ENCODE results near the gene SVIL.
"Not testable (repeated sequence)": the region's sequence is repeated elsewhere in the genome, so short reads cannot be mapped to it uniquely, and the experiment has no call there.

The SVIL gene

GRCh38 chr10:29610876-29611647 lies 23.7 kb downstream of the SVIL start:
- Histone ChIP-seq H3K9me3 (ENCODE audit: control insufficient read depth, insufficient read depth, low read depth, low read length) (peaks cover 2% of the 10 kb centered on the region; the same call in 1 of the 2 replicates), H3K4me3 (ENCODE audit: low read depth, low read length) (no peak overlapping the region), H3K36me3 (ENCODE audit: control insufficient read depth, insufficient read depth, low read length) (no peaks in the 10 kb centered on the region), H3K27ac (ENCODE audit: low read depth, low read length) (no peak overlapping the region), H3K27me3 (ENCODE audit: control insufficient read depth, insufficient read depth, low read length) (no peaks in the 10 kb centered on the region), H3K4me1 (ENCODE audit: control insufficient read depth, insufficient read depth, low read length) (peaks cover 6% of the 10 kb centered on the region; the same call in 1 of the 2 replicates), H3K9ac (ENCODE audit: low read length) (no peak overlapping the region)

- not testable (repeated sequence) for H3K36me3 ChIP-seq (ENCODE audit: control insufficient read depth, insufficient read depth, low read length); H3K4me1 ChIP-seq (ENCODE audit: control insufficient read depth, insufficient read depth, low read length); H3K4me3 ChIP-seq (ENCODE audit: low read depth, low read length); H3K27me3 ChIP-seq (ENCODE audit: control insufficient read depth, insufficient read depth, low read length); H3K9ac ChIP-seq (ENCODE audit: low read length); H3K9me3 ChIP-seq (ENCODE audit: control insufficient read depth, insufficient read depth, low read depth, low read length); H3K27ac ChIP-seq (ENCODE audit: low read depth, low read length)
Measured at GRCh38 chr10:29610331-29610730, 24.4 kb downstream of the SVIL start.

DNA sequence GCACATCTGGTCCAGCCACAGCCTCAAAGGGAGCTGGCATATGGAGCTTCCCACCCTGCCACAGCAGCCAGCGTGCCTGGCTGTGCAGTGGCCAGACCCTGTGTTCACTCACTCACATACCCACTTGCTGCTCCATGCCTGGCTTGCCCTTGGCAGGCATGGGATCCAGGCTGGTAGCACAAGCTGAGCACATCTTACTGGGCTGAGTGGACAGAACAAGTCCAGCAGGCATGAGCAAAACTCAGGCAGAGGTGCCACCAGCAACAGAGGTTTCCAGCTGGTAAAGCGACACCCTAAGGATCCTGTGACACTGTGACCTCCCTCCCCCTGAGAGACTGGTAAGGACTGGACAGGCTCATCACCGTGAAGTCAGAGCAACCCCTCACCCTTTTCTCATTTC lies 25.1 kb downstream of the SVIL start:
- Histone ChIP-seq H3K9ac (ENCODE audit: low read length) (no peak overlapping the region), H3K27me3 (ENCODE audit: control insufficient read depth, insufficient read depth, low read length) (no peaks in the 10 kb centered on the region), H3K27ac (ENCODE audit: low read depth, low read length) (no peak overlapping the region), H3K4me1 (ENCODE audit: control insufficient read depth, insufficient read depth, low read length) (peaks cover 6% of the 10 kb centered on the region; the same call in 1 of the 2 replicates), H3K36me3 (ENCODE audit: control insufficient read depth, insufficient read depth, low read length) (no peaks in the 10 kb centered on the region), H3K4me3 (ENCODE audit: low read depth, low read length) (no peak overlapping the region), H3K9me3 (ENCODE audit: control insufficient read depth, insufficient read depth, low read depth, low read length) (peaks cover 2% of the 10 kb centered on the region; the same call in 1 of the 2 replicates)

GRCh38 chr10:29608476-29609301 lies 26.1 kb downstream of the SVIL start:
- Histone ChIP-seq H3K27me3 (ENCODE audit: control insufficient read depth, insufficient read depth, low read length) (no peaks in the 10 kb centered on the region), H3K9ac (ENCODE audit: low read length) (no peak overlapping the region), H3K27ac (ENCODE audit: low read depth, low read length) (no peak overlapping the region), H3K9me3 (ENCODE audit: control insufficient read depth, insufficient read depth, low read depth, low read length) (peaks cover 2% of the 10 kb centered on the region; the same call in 1 of the 2 replicates), H3K36me3 (ENCODE audit: control insufficient read depth, insufficient read depth, low read length) (no peaks in the 10 kb centered on the region), H3K4me3 (ENCODE audit: low read depth, low read length) (no peak overlapping the region), H3K4me1 (ENCODE audit: control insufficient read depth, insufficient read depth, low read length) (peaks cover 6% of the 10 kb centered on the region; the same call in 1 of the 2 replicates)

DNA sequence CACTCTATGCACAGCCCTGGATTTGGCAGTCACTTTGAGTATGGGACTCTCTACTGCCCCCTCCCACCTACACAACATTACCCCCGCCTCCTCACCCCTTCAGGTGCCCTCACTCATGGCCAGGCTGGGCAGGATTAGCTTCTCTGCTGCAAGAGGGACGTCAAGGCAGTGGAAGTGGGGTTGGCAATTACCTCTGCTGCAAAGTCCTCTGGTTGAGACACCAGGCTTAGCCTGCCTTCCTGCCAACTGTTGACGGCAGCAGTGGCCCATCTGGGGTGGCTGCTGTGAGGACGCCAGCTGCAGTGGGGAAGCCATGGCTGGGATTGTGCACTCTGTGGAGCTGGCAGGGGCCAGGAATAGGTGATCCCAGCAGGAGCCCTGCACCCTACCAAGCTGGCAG lies 26.7 kb downstream of the SVIL start:
- H3K4me1 ChIP-seq (ENCODE audit: control insufficient read depth, insufficient read depth, low read length): peaks cover 6% of the 10 kb centered on the region; the same call in 1 of the 2 replicates
- no peaks in the 10 kb centered on the region for H3K36me3 ChIP-seq (ENCODE audit: control insufficient read depth, insufficient read depth, low read length)
- no peak overlapping the region for H3K4me3 ChIP-seq (ENCODE audit: low read depth, low read length)
- no peaks in the 10 kb centered on the region for H3K27me3 ChIP-seq (ENCODE audit: control insufficient read depth, insufficient read depth, low read length)
- H3K9me3 ChIP-seq (ENCODE audit: control insufficient read depth, insufficient read depth, low read depth, low read length): peaks cover 2% of the 10 kb centered on the region; the same call in 1 of the 2 replicates
- H3K27ac ChIP-seq (ENCODE audit: low read depth, low read length): no peak overlapping the region
- no peak overlapping the region for H3K9ac ChIP-seq (ENCODE audit: low read length)

DNA sequence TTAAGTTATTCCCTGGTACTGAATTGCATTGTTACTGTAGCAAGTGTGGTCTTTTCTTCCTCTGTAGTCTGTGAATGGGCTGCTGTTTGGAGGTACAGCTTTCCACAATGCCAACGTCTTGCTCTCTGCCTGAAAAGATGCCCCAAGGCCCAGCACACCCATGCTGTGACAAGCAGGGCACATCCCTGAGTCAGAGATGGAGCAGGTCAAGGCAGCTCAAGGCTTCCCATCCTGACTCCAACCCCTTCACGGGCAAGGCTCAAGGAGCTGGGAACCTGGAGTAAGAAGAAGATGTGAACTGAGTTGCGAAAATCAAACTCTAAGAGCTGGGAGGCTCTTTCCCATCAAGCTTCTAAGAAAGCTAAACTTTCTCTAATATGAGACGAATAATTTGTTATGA lies 27.2 kb downstream of the SVIL start:
- H3K4me3 ChIP-seq (ENCODE audit: low read depth, low read length): no peak overlapping the region
- H3K4me1 ChIP-seq (ENCODE audit: control insufficient read depth, insufficient read depth, low read length): peaks cover 6% of the 10 kb centered on the region; the same call in 1 of the 2 replicates
- no peak overlapping the region for H3K27ac ChIP-seq (ENCODE audit: low read depth, low read length)
- peaks cover 2% of the 10 kb centered on the region; the same call in 1 of the 2 replicates for H3K9me3 ChIP-seq (ENCODE audit: control insufficient read depth, insufficient read depth, low read depth, low read length)
- no peaks in the 10 kb centered on the region for H3K27me3 ChIP-seq (ENCODE audit: control insufficient read depth, insufficient read depth, low read length)
- H3K36me3 ChIP-seq (ENCODE audit: control insufficient read depth, insufficient read depth, low read length): no peaks in the 10 kb centered on the region
- no peak overlapping the region for H3K9ac ChIP-seq (ENCODE audit: low read length)

DNA sequence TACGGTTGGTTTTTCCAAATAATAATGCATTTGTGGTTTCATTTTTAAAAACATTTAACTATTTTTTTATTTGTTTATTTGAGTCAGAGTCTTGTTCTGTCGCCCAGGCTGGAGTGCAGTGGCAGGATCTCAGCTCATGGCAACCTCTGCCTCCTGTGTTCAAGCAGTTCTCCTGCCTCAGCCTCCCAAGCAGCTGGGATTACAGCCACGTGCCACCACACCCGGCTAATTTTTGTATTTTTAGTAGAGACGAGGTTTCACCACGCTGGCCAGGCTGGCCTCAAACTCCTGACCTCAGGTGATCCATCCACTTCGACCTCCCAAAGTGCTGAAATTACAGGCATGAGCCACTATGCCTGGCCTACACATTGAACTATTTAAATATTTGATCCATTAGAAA lies 28.1 kb downstream of the SVIL start:
- not testable (repeated sequence) for H3K27me3 ChIP-seq (ENCODE audit: control insufficient read depth, insufficient read depth, low read length); H3K4me1 ChIP-seq (ENCODE audit: control insufficient read depth, insufficient read depth, low read length); H3K4me3 ChIP-seq (ENCODE audit: low read depth, low read length); H3K27ac ChIP-seq (ENCODE audit: low read depth, low read length); H3K9ac ChIP-seq (ENCODE audit: low read length); H3K9me3 ChIP-seq (ENCODE audit: control insufficient read depth, insufficient read depth, low read depth, low read length); H3K36me3 ChIP-seq (ENCODE audit: control insufficient read depth, insufficient read depth, low read length)

- H3K9me3 ChIP-seq (ENCODE audit: control insufficient read depth, insufficient read depth, low read depth, low read length): peaks cover 2% of the 10 kb centered on the region; the same call in 1 of the 2 replicates
- H3K4me3 ChIP-seq (ENCODE audit: low read depth, low read length): no peak overlapping the region
- H3K27ac ChIP-seq (ENCODE audit: low read depth, low read length): no peak overlapping the region
- H3K36me3 ChIP-seq (ENCODE audit: control insufficient read depth, insufficient read depth, low read length): no peaks in the 10 kb centered on the region
- no peaks in the 10 kb centered on the region for H3K27me3 ChIP-seq (ENCODE audit: control insufficient read depth, insufficient read depth, low read length)
- 0 out of 2 replicates have a peak, but pooled peaks cover 5% of the 10 kb centered on the region for H3K4me1 ChIP-seq (ENCODE audit: control insufficient read depth, insufficient read depth, low read length)
- H3K9ac ChIP-seq (ENCODE audit: low read length): no peak overlapping the region
Measured at GRCh38 chr10:29604291-29604825, 30.4 kb downstream of the SVIL start.

GRCh38 chr10:29603223-29603896 lies 31.4 kb downstream of the SVIL start:
- H3K4me1 ChIP-seq (ENCODE audit: control insufficient read depth, insufficient read depth, low read length): 0 out of 2 replicates have a peak, but pooled peaks cover 5% of the 10 kb centered on the region
- no peaks in the 10 kb centered on the region for H3K9me3 ChIP-seq (ENCODE audit: control insufficient read depth, insufficient read depth, low read depth, low read length)
- no peak overlapping the region for H3K9ac ChIP-seq (ENCODE audit: low read length)
- H3K27me3 ChIP-seq (ENCODE audit: control insufficient read depth, insufficient read depth, low read length): no peaks in the 10 kb centered on the region
- H3K4me3 ChIP-seq (ENCODE audit: low read depth, low read length): no peak overlapping the region
- no peak overlapping the region for H3K27ac ChIP-seq (ENCODE audit: low read depth, low read length)
- H3K36me3 ChIP-seq (ENCODE audit: control insufficient read depth, insufficient read depth, low read length): no peaks in the 10 kb centered on the region

GRCh38 chr10:29600821-29601220 lies 34.0 kb downstream of the SVIL start:
- Histone ChIP-seq H3K9me3 (ENCODE audit: control insufficient read depth, insufficient read depth, low read depth, low read length) (no peaks in the 10 kb centered on the region), H3K9ac (ENCODE audit: low read length) (no peak overlapping the region), H3K36me3 (ENCODE audit: control insufficient read depth, insufficient read depth, low read length) (no peaks in the 10 kb centered on the region), H3K4me1 (ENCODE audit: control insufficient read depth, insufficient read depth, low read length) (0 out of 2 replicates have a peak, but pooled peaks cover 5% of the 10 kb centered on the region), H3K27ac (ENCODE audit: low read depth, low read length) (no peak overlapping the region), H3K27me3 (ENCODE audit: control insufficient read depth, insufficient read depth, low read length) (no peaks in the 10 kb centered on the region), H3K4me3 (ENCODE audit: low read depth, low read length) (no peak overlapping the region)

Data from HUES6 (cell line).